ENCODE results near the gene SCYL1. TPM values are rescaled to one million over a fixed set of nuclear protein-coding genes. Genes with fewer than 3 reads are reported as not detected.

The SCYL1 gene
- 10 to 100 TPM in 11 of 12 donors, not detected in 1; 34.0 to 60.9 (median 40.9) TPM for polyA plus RNA-seq (ENCODE audit: insufficient read length in 12 of 12)
- long read RNA-seq, donor 1, transcript SCYL1-213 (1 exons, 856 nt), result major isoform, 15 of 31 reads
- long read RNA-seq, donor 1, partial matches to known transcripts, result 11 of 31 reads
- long read RNA-seq, donor 1, other reads (novel, unspliced or antisense), result 0 of 31 reads
- long read RNA-seq, donor 2, transcript SCYL1-213 (1 exons, 856 nt), result major isoform, 10 of 70 reads
- long read RNA-seq, donor 2, partial matches to known transcripts, result 56 of 70 reads
- long read RNA-seq, donor 2, other reads (novel, unspliced or antisense), result 0 of 70 reads
- long read RNA-seq, donor 3, transcript SCYL1-213 (1 exons, 856 nt), result major isoform, 5 of 8 reads
- long read RNA-seq, donor 3, partial matches to known transcripts, result 0 of 8 reads
- long read RNA-seq, donor 3, other reads (novel, unspliced or antisense), result 0 of 8 reads
- long read RNA-seq, donor 4, partial matches to known transcripts, result 18 of 23 reads
- long read RNA-seq, donor 4, other reads (novel, unspliced or antisense), result 0 of 23 reads
- long read RNA-seq, donor 5, result 0 reads
- long read RNA-seq, donor 6, transcript SCYL1-213 (1 exons, 856 nt), result major isoform, 9 of 11 reads
- long read RNA-seq, donor 6, partial matches to known transcripts, result 0 of 11 reads
- long read RNA-seq, donor 6, other reads (novel, unspliced or antisense), result 0 of 11 reads
- long read RNA-seq, donor 7, partial matches to known transcripts, result 19 of 23 reads
- long read RNA-seq, donor 7, other reads (novel, unspliced or antisense), result 0 of 23 reads
- long read RNA-seq, donor 8, transcript SCYL1-213 (1 exons, 856 nt), result major isoform, 23 of 29 reads
- long read RNA-seq, donor 8, partial matches to known transcripts, result 5 of 29 reads
- long read RNA-seq, donor 8, other reads (novel, unspliced or antisense), result 0 of 29 reads
- long read RNA-seq, donor 9, transcript SCYL1-213 (1 exons, 856 nt), result major isoform, 9 of 11 reads
- long read RNA-seq, donor 9, partial matches to known transcripts, result 0 of 11 reads
- long read RNA-seq, donor 9, other reads (novel, unspliced or antisense), result 0 of 11 reads
- long read RNA-seq, donor 10, transcript SCYL1-213 (1 exons, 856 nt), result major isoform, 11 of 64 reads
- long read RNA-seq, donor 10, partial matches to known transcripts, result 52 of 64 reads
- long read RNA-seq, donor 10, other reads (novel, unspliced or antisense), result 0 of 64 reads
- long read RNA-seq, donor 11, transcript SCYL1-213 (1 exons, 856 nt), result major isoform, 16 of 87 reads
- long read RNA-seq, donor 11, partial matches to known transcripts, result 62 of 87 reads
- long read RNA-seq, donor 11, other reads (novel, unspliced or antisense), result 6 of 87 reads

DNA sequence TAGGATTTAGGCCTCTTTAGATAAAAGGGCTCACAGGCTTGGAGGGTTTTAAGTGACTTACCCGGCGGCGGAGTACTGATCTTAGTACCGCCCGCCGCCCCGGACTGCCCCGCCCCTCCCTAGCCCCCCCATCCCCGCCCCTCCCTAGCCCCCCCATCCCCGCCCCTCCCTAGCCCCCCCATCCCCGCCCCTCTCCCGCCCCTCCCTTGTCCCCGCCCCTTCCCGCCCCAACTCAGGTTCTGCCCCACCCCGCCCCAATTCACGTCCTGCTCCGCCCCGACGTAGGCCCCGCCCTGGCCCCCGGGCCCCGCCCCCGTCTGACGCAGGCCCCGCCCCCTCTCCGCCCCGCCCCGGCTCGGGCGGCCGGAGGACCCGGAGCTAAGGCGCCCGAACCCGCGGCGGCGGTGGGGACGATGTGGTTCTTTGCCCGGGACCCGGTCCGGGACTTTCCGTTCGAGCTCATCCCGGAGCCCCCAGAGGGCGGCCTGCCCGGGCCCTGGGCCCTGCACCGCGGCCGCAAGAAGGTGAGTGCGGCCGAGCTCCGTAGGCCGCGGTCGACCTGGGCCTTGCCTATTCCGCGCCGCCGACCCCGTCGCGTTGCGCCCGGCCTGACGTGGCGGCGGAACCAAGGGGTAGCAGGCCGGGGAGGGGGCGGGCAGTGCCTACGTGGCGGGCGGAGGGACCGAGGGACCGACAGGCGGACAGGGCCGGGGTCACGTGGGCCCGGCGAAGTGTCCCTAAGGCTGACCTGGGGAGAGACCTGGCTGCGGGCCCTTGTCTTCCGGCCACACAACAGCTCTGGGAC, at the start of gene SCYL1:
Gene SCYL1 (plus strand): TSS at position 343 of the 805 bp plus-strand sequence. CDS start 71 bp downstream, at position 414.
- peak; percentile 74 for DNase-seq

DNA sequence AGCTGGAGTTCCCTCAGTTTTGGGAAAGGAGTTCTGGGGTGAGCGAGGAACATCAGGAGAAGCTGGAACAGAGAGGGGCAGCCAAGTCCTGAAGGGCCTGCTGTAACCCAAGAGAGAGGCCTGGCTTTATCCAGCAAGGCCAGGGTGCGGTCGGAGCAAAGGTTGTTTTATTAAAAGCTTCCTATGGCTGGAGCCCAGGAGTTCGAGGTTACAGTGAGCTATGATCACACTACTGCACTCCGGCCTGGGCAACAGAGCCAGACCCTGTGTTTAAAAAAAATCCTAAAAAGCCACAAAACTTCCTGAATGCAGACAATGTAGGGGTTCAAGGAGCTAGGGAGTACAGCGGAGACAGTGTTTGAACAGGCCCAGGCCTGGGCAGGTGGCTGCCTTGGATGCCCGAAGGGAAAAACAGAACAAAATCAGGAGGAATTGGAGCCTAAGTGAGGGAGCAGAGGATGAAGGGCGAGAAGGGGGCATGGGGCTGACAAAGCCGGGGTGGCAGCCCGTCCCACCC, 48.2 kb upstream of the SCYL1 start:
- DNase-seq, result no peak

GRCh38 chr11:65477149-65477965, 47.5 kb upstream of the SCYL1 start:
- DNase-seq, result peak; percentile 94

DNA sequence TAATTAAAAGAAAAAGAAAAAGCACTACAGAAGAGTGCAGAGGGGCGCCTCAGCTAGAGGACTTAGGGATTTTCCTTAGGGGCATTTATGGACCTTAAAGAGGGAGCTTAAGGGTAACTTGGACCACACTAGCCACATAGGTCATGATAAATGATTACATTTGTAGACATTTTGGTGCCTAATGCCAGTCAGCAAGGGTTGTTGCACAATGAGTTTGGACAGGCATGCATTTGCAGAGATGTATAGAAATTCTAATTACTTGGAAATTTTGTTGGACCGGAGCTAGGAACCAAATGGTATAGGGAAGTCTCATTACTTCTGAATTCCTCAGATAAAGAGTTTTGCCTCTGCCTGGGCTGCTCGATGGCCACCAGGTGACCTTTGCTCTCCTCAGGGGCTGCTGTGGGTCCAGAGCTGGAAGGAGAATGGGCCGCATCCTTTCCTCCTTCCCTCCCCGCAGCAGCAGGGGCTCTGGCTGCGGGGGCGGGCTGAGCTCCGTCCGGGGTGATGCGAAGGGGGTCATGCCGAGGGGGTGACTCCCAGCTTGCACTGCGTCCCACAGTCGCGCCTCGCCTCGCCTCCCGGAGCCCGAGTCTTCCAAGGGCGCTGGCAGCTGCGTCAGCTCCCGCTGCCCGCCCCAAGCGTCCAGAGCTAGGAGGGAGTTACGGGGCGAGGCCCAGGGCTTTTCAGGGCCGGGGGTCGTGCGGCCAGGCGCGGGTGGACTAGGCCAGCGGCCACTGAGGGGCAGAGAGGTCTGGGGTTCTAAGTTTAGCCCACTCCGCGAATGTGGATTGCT, 46.3 kb upstream of the SCYL1 start:
- no peak for DNase-seq

DNA sequence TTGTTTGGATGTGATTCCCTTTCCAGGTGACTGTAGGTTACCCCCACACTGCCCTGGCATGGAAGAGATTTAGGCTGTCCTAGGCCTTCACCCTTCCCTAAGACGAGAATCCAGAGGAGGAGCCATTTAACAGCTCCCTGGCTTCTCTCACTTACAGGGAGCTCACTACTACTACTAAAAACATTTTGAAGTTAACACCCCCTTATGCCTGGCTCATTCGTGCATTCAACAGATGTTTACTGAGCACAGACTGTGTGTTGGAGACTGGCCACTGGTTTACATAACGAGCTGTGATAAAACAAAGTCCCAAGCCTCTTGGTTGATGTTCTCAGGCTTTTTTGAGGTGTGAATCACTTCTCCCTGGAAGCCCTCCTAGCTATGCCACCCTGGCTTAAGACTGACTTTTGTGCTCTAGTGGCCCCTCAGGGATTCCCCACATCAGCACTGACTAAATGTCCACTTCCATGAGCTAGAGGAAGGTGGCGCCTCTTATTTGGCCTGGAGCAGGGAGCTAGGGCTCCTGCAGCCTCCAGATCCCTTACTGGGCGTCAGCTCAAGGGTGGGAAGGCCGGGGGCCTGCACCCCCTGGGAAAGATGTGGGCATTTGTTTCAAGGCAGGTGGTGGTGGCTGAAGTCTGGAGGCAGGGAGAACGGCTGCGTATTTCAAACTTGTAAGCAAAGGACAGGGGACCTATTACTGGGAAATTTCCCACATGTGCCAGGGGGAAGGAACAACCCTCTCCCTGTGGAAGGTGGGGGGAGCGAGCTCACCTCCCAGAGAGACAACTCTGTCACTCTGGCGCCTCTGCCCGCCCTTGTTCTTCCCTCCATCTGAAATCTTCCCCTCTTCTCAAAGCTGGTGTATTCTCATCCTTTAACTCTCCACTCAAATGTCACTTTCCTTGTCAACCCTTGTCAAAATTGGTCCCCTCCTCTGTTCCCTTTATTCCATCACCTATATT, 45.4 kb upstream of the SCYL1 start:
- peak; percentile 84 for DNase-seq

GRCh38 chr11:65482306-65482850, 42.5 kb upstream of the SCYL1 start:
- no peak for DNase-seq

DNA sequence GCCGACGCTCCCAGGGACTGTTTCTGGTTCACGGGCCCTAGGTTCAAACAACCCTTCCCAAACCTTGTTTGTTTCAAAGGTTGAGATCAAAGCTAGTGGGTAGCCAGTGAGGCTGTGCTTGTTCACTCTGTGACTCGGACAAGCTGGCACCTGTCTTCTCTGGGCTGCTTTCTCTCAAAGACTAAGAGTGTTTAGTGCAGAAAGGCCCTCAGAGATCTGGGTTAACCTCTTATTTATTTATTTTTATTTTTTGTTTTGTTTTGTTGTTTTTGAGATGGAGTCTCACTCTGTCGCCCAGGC, 39.0 kb upstream of the SCYL1 start:
- DNase-seq, result no peak

GRCh38 chr11:65486570-65487466, 38.1 kb upstream of the SCYL1 start:
- DNase-seq, result no peak

DNA sequence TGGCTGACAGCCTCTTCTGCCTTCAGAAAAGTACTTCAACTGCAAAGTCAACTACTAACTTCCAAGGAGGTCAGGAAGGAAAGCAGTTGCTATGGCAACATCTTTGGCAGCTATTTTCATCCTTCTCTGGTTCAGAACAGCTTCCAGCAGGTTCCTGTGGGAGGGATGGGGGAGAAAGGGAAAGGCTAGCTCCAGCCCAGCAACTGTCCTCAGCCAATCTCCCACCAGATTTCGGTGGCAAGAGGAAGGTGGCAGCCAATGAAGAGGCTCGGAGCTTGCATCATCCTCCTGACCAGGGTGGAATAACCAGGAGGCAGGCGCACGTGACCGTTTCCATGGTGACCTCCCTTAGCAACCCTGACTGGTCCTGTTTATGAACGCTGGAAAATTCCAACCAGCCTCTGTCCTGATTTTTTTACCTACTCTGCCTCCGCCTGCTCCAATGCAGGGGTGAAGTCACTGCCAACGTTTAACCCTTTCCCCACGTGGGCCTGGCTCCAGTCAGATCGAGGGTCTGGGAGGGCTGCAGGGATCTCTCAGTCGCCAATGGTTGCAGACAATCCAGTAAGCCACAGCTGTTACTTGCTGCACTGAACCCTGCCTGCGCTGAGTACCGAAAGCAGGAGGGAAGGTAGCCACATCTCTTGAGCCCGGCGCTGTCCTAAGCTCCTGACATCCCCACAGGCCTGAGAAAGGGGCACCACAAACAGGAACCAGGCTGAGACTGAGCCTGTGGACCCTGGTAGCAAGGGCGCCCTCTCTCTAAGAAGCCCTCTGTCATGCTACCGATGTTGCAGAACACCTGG, 37.2 kb upstream of the SCYL1 start:
- peak; percentile 100 for DNase-seq

- no peak for DNase-seq
These were observed 36.4 kb upstream of the SCYL1 start for GRCh38 chr11:65488273-65489034.

- peak; percentile 86 for DNase-seq
These were observed 35.7 kb upstream of the SCYL1 start for GRCh38 chr11:65489035-65489705.

DNA sequence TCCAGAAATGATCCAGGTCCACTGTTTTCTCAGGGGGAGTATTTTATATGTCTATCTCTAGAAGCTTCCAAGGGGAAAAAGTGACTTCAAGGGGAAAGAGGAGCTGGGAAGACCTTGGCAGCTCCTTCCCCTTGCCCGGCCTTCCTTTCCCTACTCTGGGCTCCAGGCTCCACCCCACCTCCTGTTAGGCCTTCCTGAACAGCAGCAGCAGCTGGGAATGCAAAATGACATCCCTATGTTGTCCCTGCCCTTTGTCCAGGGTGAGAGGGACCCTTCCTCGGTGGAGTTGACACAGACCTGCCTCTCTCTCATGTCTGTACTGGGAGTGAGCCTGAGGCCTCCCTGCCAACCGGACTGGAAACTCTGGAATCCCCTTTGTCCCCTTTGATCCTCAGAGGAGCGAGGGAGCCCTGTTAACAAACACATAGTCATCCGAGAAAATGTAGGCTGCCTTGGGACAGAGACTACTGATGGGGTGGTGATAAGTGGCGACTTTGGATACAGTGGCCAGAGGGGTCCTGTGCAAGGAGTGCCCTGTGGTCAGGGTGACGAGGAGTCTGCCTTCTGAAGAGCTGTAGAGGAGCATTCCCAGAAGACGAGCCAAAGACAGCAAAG, 35.1 kb upstream of the SCYL1 start:
- peak; percentile 70 for DNase-seq

- no peak for DNase-seq
These were observed 33.8 kb upstream of the SCYL1 start for GRCh38 chr11:65491163-65491465.
